GM18520 (cell line): Measurements from ENCODE around the gene CHIA.

Experiments used
- ATAC-seq: cut with Tn5 transposase; IDR thresholded peaks from one replicate; pipeline ENCODE4 v1.9.1; 2021; ENCODE audit not compliant: unreplicated experiment

Gene CHIA

GRCh38 chr1:111361761-111362160 lies 71.1 kb downstream of the CHIA start:
- ATAC-seq, result no peak

- ATAC-seq, result no peak
Observed at GRCh38 chr1:111364690-111365089, 74.0 kb downstream of the CHIA start.

GRCh38 chr1:111366256-111366655 lies 75.6 kb downstream of the CHIA start:
- no peak for ATAC-seq

- ATAC-seq, result no peak
Observed at GRCh38 chr1:111369177-111369576, 78.5 kb downstream of the CHIA start.

GRCh38 chr1:111369645-111370044 lies 79.0 kb downstream of the CHIA start:
- ATAC-seq, result no peak
